WTC11 (cell line): ENCODE data around the gene ADAP1. TPM values are rescaled to one million over a fixed set of nuclear protein-coding genes. Genes with fewer than 3 reads are reported as not detected.

Source experiments
- ATAC-seq: fragments of 200-7000 bp; cut with Tn5 transposase; 2 replicates; pipeline ENCODE4 v1.10.0; 2021; ENCODE audit warnings: mild to moderate bottlenecking, moderate library complexity
- CTCF ChIA-PET: fragments of 300-600 bp; sonication (Branson Sonifier 250); formaldehyde crosslinking; loops from one replicate; lab custom pipeline; 2021; ENCODE audit warnings: antibody characterized with exemption; lab: Charles Lee
- POLR2A ChIA-PET: fragments of 350-600 bp; sonication (Branson Sonifier 250); formaldehyde crosslinking; loops from one replicate; lab custom pipeline; 2021; ENCODE audit warnings: antibody characterized with exemption; lab: Charles Lee
- DNase-seq: peaks from one replicate; pipeline ENCODE4 v3.0.0; 2021; ENCODE audit warnings: low spot score
- H3K27ac Mint-ChIP-seq: 2 replicates; pipeline ENCODE4 v1.8.0; 2021; ENCODE audit warnings: mixed read lengths
- H3K27me3 Mint-ChIP-seq: 2 replicates; pipeline ENCODE4 v1.8.0; 2021; ENCODE audit warnings: low read depth, mild to moderate bottlenecking, moderate library complexity, mixed read lengths
- H3K36me3 Mint-ChIP-seq: 2 replicates; pipeline ENCODE4 v1.8.0; 2021; ENCODE audit warnings: mixed read lengths
- H3K4me1 Mint-ChIP-seq: 2 replicates; pipeline ENCODE4 v1.8.0; 2022; ENCODE audit warnings: mixed read lengths
- H3K4me3 Mint-ChIP-seq: 2 replicates; pipeline ENCODE4 v1.8.0; 2021; ENCODE audit warnings: mild to moderate bottlenecking, moderate library complexity, mixed read lengths
- H3K9me3 Mint-ChIP-seq: 2 replicates; pipeline ENCODE4 v1.8.0; 2021; ENCODE audit warnings: mixed read lengths
- ARID4B ChIP-seq: sonication (generic); formaldehyde crosslinking; IDR thresholded peaks from 2 replicates; pipeline ENCODE4 v1.8.0; 2023; ENCODE audit warnings: missing genetic modification reagents, mild to moderate bottlenecking, borderline replicate concordance
- JUN ChIP-seq: sonication (generic); formaldehyde crosslinking; IDR thresholded peaks from 2 replicates; pipeline ENCODE4 v1.8.0; 2023; ENCODE audit warnings: mild to moderate bottlenecking, missing genetic modification reagents
- MAX ChIP-seq: sonication (generic); formaldehyde crosslinking; IDR thresholded peaks from 2 replicates; pipeline ENCODE4 v1.8.0; 2022; ENCODE audit warnings: mild to moderate bottlenecking, missing genetic modification reagents
- PREB ChIP-seq: sonication (generic); formaldehyde crosslinking; IDR thresholded peaks from 2 replicates; pipeline ENCODE4 v1.8.1; 2022; ENCODE audit warnings: mild to moderate bottlenecking, missing genetic modification reagents, moderate library complexity, borderline replicate concordance
- ZNF423 ChIP-seq: fragments of 250-450 bp; sonication (Bioruptor Pico); IDR thresholded peaks from 2 replicates; pipeline ENCODE4 v2.1.2; 2022; ENCODE audit warnings: mild to moderate bottlenecking, moderate library complexity
- ZSCAN18 ChIP-seq: fragments of 250-450 bp; sonication (Bioruptor Pico); IDR thresholded peaks from 2 replicates; pipeline ENCODE4 v2.1.2; 2022; ENCODE audit warnings: mild to moderate bottlenecking, moderate library complexity
- total RNA-seq: library from RNA; stranded (reverse); gene quantifications from 3 replicates; pipeline ENCODE4 v1.2.3, GENCODE V29; 2021
- TF ChIP-seq, protein P1 (sequence below): sonication (generic); formaldehyde crosslinking; conservative IDR thresholded peaks from 2 replicates; pipeline ENCODE4 v1.8.1; 2023; ENCODE audit warnings: mild to moderate bottlenecking, low read depth, missing genetic modification reagents, moderate library complexity
- TF ChIP-seq, protein P2 (sequence below): sonication (generic); formaldehyde crosslinking; IDR thresholded peaks from 2 replicates; pipeline ENCODE4 v1.8.1; 2023; ENCODE audit warnings: mild to moderate bottlenecking, missing genetic modification reagents, borderline replicate concordance

ADAP1 gene
- total RNA-seq, 1 experiment from 2014 or later, result 4.3 TPM

- DNase-seq, result no peak
- H3K27ac Mint-ChIP-seq, result no peak overlapping the region
- H3K27me3 Mint-ChIP-seq, result no peaks in the 10 kb centered on the region
- TF ChIP-seq JUN (CRISPR knock-in tag), result no peak
- no peak for TF ChIP-seq PREB
- TF ChIP-seq ZNF423 (CRISPR knock-in tag), result no peak
- no peak for TF ChIP-seq MAX (CRISPR knock-in tag)
- TF ChIP-seq, protein P1, sequence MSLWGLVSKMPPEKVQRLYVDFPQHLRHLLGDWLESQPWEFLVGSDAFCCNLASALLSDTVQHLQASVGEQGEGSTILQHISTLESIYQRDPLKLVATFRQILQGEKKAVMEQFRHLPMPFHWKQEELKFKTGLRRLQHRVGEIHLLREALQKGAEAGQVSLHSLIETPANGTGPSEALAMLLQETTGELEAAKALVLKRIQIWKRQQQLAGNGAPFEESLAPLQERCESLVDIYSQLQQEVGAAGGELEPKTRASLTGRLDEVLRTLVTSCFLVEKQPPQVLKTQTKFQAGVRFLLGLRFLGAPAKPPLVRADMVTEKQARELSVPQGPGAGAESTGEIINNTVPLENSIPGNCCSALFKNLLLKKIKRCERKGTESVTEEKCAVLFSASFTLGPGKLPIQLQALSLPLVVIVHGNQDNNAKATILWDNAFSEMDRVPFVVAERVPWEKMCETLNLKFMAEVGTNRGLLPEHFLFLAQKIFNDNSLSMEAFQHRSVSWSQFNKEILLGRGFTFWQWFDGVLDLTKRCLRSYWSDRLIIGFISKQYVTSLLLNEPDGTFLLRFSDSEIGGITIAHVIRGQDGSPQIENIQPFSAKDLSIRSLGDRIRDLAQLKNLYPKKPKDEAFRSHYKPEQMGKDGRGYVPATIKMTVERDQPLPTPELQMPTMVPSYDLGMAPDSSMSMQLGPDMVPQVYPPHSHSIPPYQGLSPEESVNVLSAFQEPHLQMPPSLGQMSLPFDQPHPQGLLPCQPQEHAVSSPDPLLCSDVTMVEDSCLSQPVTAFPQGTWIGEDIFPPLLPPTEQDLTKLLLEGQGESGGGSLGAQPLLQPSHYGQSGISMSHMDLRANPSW (CRISPR knock-in tag), result no peak
- TF ChIP-seq ARID4B (CRISPR knock-in tag), result no peak
- TF ChIP-seq, protein P2, sequence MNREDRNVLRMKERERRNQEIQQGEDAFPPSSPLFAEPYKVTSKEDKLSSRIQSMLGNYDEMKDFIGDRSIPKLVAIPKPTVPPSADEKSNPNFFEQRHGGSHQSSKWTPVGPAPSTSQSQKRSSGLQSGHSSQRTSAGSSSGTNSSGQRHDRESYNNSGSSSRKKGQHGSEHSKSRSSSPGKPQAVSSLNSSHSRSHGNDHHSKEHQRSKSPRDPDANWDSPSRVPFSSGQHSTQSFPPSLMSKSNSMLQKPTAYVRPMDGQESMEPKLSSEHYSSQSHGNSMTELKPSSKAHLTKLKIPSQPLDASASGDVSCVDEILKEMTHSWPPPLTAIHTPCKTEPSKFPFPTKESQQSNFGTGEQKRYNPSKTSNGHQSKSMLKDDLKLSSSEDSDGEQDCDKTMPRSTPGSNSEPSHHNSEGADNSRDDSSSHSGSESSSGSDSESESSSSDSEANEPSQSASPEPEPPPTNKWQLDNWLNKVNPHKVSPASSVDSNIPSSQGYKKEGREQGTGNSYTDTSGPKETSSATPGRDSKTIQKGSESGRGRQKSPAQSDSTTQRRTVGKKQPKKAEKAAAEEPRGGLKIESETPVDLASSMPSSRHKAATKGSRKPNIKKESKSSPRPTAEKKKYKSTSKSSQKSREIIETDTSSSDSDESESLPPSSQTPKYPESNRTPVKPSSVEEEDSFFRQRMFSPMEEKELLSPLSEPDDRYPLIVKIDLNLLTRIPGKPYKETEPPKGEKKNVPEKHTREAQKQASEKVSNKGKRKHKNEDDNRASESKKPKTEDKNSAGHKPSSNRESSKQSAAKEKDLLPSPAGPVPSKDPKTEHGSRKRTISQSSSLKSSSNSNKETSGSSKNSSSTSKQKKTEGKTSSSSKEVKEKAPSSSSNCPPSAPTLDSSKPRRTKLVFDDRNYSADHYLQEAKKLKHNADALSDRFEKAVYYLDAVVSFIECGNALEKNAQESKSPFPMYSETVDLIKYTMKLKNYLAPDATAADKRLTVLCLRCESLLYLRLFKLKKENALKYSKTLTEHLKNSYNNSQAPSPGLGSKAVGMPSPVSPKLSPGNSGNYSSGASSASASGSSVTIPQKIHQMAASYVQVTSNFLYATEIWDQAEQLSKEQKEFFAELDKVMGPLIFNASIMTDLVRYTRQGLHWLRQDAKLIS (CRISPR knock-in tag), result no peak
- TF ChIP-seq ZSCAN18 (CRISPR knock-in tag), result no peak
- TF ChIP-seq, all 79 proteins: peak for 0
- H3K4me1 Mint-ChIP-seq, result no peaks in the 10 kb centered on the region
- no peak for ATAC-seq
- H3K4me3 Mint-ChIP-seq, result no peak overlapping the region
- H3K36me3 Mint-ChIP-seq, result no peaks in the 10 kb centered on the region
- H3K9me3 Mint-ChIP-seq, result no peaks in the 10 kb centered on the region
- CTCF ChIA-PET, result interaction anchor here (0.5 to 6.0 kb wide), 41 partner anchors 10 to 1164 kb away, joined by 3 to 140 read pairs (median 7); partner anchors contain the start of genes COX19, CYP2W1, GPER1 and GPR146
- POLR2A ChIA-PET, result interaction anchor here (1.5 to 1.9 kb wide), 2 partner anchors 47 to 74 kb away, joined by 4 to 7 read pairs; no protein-coding TSS in a partner anchor
Measured at GRCh38 chr7:991729-992656, 37.5 kb upstream of the ADAP1 start.
